Neural progenitor cell (in vitro differentiated cells): ENCODE data around the gene ESPN. TPM values are rescaled to one million over a fixed set of nuclear protein-coding genes. Genes with fewer than 3 reads are reported as not detected.
"Not testable (repeated sequence)": the region's sequence is repeated elsewhere in the genome, so short reads cannot be mapped to it uniquely, and the experiment has no call there.

Experiments
- DNase-seq: peaks from one replicate; pipeline ENCODE4 v3.0.0-alpha.2; 2016; ENCODE audit warnings: low spot score
- H2AFZ ChIP-seq: fragments of 200-600 bp; sonication (generic); replicated peaks from 2 replicates; pipeline ENCODE4 v1.6.1; 2016; ENCODE audit warnings: antibody characterized with exemption
- H3F3A ChIP-seq: fragments of 200-600 bp; sonication (generic); 2 replicates; pipeline ENCODE4 v1.6.1; 2016; ENCODE audit warnings: antibody characterized with exemption, low read depth
- H3K27ac ChIP-seq: fragments of 200-600 bp; sonication (generic); 2 replicates; pipeline ENCODE4 v1.5.1; 2016; ENCODE audit warnings: mild to moderate bottlenecking
- H3K27me3 ChIP-seq: fragments of 200-600 bp; sonication (generic); 2 replicates; pipeline ENCODE4 v1.6.1; 2016; ENCODE audit warnings: mild to moderate bottlenecking, moderate library complexity
- H3K36me3 ChIP-seq: fragments of 200-600 bp; sonication (generic); 2 replicates; pipeline ENCODE4 v1.5.1; 2016
- H3K4me1 ChIP-seq: fragments of 200-600 bp; sonication (generic); 2 replicates; pipeline ENCODE4 v1.6.1; 2016; ENCODE audit warnings: mixed run types
- H3K4me2 ChIP-seq: fragments of 200-600 bp; sonication (generic); 2 replicates; pipeline ENCODE4 v1.6.1; 2016
- H3K4me3 ChIP-seq: fragments of 200-600 bp; sonication (generic); 2 replicates; pipeline ENCODE4 v1.5.1; 2016
- H3K79me2 ChIP-seq: fragments of 200-600 bp; sonication (generic); 2 replicates; pipeline ENCODE4 v1.6.1; 2016; ENCODE audit warnings: low read depth
- H3K9ac ChIP-seq: fragments of 200-600 bp; sonication (generic); 2 replicates; pipeline ENCODE4 v1.6.1; 2016
- H3K9me3 ChIP-seq: fragments of 200-600 bp; sonication (generic); 2 replicates; pipeline ENCODE4 v1.5.1; 2016; ENCODE audit warnings: low read depth
- H4K20me1 ChIP-seq: fragments of 200-600 bp; sonication (generic); 2 replicates; pipeline ENCODE4 v1.6.1; 2016; ENCODE audit warnings: low read depth
- H3K27ac Mint-ChIP-seq: 3 replicates; pipeline ENCODE4 v1.8.0; 2021; ENCODE audit warnings: mixed read lengths
- H3K27me3 Mint-ChIP-seq: 2 replicates; pipeline ENCODE4 v1.8.0; 2022; ENCODE audit warnings: low read depth, mild to moderate bottlenecking, inconsistent platforms, moderate library complexity, mixed read lengths; ENCODE audit not compliant: insufficient read depth
- H3K36me3 Mint-ChIP-seq: 3 replicates; pipeline ENCODE4 v1.8.0; 2021; ENCODE audit warnings: mixed read lengths
- H3K4me1 Mint-ChIP-seq: 3 replicates; pipeline ENCODE4 v1.8.0; 2021; ENCODE audit warnings: mixed read lengths
- H3K4me3 Mint-ChIP-seq: 3 replicates; pipeline ENCODE4 v1.8.0; 2021; ENCODE audit warnings: mild to moderate bottlenecking, moderate library complexity, mixed read lengths
- H3K9me3 Mint-ChIP-seq: 3 replicates; pipeline ENCODE4 v1.8.0; 2020; ENCODE audit warnings: mixed read lengths
- CTCF ChIP-seq: fragments of 200-600 bp; sonication (generic); IDR thresholded peaks from 2 replicates; pipeline ENCODE4 v1.5.1; 2017; ENCODE audit warnings: antibody characterized with exemption, mild to moderate bottlenecking
- EZH2 ChIP-seq: fragments of 200-600 bp; sonication (generic); IDR thresholded peaks from 2 replicates; pipeline ENCODE4 v1.6.1; 2017; ENCODE audit warnings: antibody characterized with exemption, mild to moderate bottlenecking, moderate library complexity
- EZH2phosphoT487 ChIP-seq: fragments of 200-600 bp; sonication (generic); IDR thresholded peaks from 2 replicates; pipeline ENCODE4 v1.6.1; 2017; ENCODE audit warnings: antibody characterized with exemption
- total RNA-seq: library from RNA; depleted of rRNA; stranded (reverse); fragments of >200 nt; gene quantifications from 2 replicates; pipeline ENCODE4 v1.2.3, GENCODE V29; 2015; ENCODE audit warnings: low replicate concordance

ESPN gene
- total RNA-seq, 1 donor from 2014 or later, result 7.1 TPM

- H3K4me1 ChIP-seq, result peaks cover 12% of the 10 kb centered on the region
- not testable (repeated sequence) for H2AFZ ChIP-seq, H3K9me3 ChIP-seq
These were observed 29.6 kb downstream of the ESPN start for GRCh38 chr1:6453895-6454855.

DNA sequence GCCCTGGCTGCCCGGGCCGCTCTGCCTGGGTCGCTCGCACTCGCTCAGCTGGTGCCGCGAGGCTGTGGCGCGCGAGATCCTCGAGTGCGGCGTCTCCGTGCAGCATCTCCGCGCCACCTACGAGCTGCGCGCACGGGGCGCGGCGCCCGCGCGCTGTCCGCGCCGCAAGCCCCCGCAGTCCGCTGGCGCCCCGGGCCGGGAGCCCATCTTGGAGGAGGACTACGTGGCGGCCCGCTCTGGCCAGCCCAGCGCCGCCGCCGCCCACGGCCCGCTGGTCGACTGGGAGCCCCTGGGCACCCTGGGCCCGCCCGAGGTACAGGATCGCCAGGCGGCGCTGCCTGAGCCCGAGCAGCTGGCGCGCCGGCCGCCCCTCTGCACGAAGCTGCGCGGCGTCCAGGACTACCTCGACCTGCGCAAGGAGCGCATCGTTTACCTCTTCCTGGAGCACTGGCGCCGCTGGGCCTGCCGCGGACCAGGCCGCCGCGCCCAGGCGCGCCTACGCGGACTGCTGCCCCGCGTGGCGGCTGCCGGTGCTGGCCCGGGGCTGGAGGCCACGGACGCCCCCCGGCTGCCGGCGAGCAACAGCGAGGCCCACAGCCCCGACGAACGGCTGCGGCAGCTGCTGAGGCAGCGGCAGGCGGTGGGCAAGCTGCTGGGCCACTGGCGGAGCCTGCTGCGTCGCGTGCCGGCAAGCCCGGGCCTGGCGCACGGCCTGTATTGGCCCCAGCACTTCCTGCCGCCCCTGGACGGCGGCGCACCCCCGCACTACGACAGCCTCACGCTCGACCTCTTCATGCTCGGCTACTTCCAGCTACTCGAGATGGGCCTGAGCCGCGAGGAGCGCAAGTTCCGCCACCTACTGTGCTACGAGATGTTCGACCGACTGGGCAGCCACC, 30.5 kb downstream of the ESPN start:
- H3K9me3 Mint-ChIP-seq, result no peaks in the 10 kb centered on the region
- H3K4me3 ChIP-seq, result no peak overlapping the region
- H3K36me3 Mint-ChIP-seq, result no peaks in the 10 kb centered on the region
- H3K9me3 ChIP-seq, result no peaks in the 10 kb centered on the region
- no peak overlapping the region for H2AFZ ChIP-seq
- H3K79me2 ChIP-seq, result no peaks in the 10 kb centered on the region
- H3K4me1 ChIP-seq, result peaks cover 9% of the 10 kb centered on the region
- H3K36me3 ChIP-seq, result no peaks in the 10 kb centered on the region
- no peak overlapping the region for H3K4me2 ChIP-seq
- H3F3A ChIP-seq, result peaks cover 7% of the 10 kb centered on the region
- H3K27me3 ChIP-seq, result peaks cover 16% of the 10 kb centered on the region
- no peak overlapping the region for H3K4me3 Mint-ChIP-seq
- no peak overlapping the region for H3K27ac Mint-ChIP-seq
- DNase-seq, result peak; percentile 48
- H3K4me1 Mint-ChIP-seq, result peaks cover 19% of the 10 kb centered on the region
- no peaks in the 10 kb centered on the region for H4K20me1 ChIP-seq
- H3K27ac ChIP-seq, result no peak overlapping the region
- TF ChIP-seq EZH2 (no peak), CTCF (no peak), EZH2phosphoT487 (no peak)
- H3K27me3 Mint-ChIP-seq, result peaks cover 3% of the 10 kb centered on the region
- no peak overlapping the region for H3K9ac ChIP-seq

More at GRCh38 chr1:6453895-6454855, 29.6 kb downstream of the ESPN start:
- not testable (repeated sequence) for H3K79me2 ChIP-seq, H4K20me1 ChIP-seq, DNase-seq, H3F3A ChIP-seq, H3K4me3 Mint-ChIP-seq, H3K36me3 ChIP-seq, H3K4me3 ChIP-seq, H3K9me3 Mint-ChIP-seq, H3K4me2 ChIP-seq, H3K9ac ChIP-seq, H3K27ac ChIP-seq, H3K36me3 Mint-ChIP-seq
- TF ChIP-seq EZH2phosphoT487, result peak; percentile 33
- Mint-ChIP-seq H3K27ac (peak overlapping the region; percentile 82), H3K27me3 (peaks cover 12% of the 10 kb centered on the region), H3K4me1 (peaks cover 21% of the 10 kb centered on the region)
- peaks cover 25% of the 10 kb centered on the region for H3K27me3 ChIP-seq

GRCh38 chr1:6455752-6456520, 31.4 kb downstream of the ESPN start:
- H3F3A ChIP-seq, H3K36me3 Mint-ChIP-seq, H4K20me1 ChIP-seq, H2AFZ ChIP-seq, H3K27ac Mint-ChIP-seq, DNase-seq, H3K9ac ChIP-seq, H3K79me2 ChIP-seq, H3K27me3 Mint-ChIP-seq, H3K4me3 ChIP-seq, H3K36me3 ChIP-seq, H3K27ac ChIP-seq, H3K4me2 ChIP-seq, H3K9me3 Mint-ChIP-seq, H3K4me3 Mint-ChIP-seq, H3K9me3 ChIP-seq: not testable (repeated sequence)
- peaks cover 15% of the 10 kb centered on the region for H3K4me1 Mint-ChIP-seq
- Histone ChIP-seq H3K27me3 (peaks cover 16% of the 10 kb centered on the region), H3K4me1 (peaks cover 13% of the 10 kb centered on the region)
- TF ChIP-seq CTCF, result peak; percentile 23
